ENCODE data around the gene RHOA. TPM values are rescaled to one million over a fixed set of nuclear protein-coding genes. Genes with fewer than 3 reads are reported as not detected.

Gene RHOA
- total and polyA plus RNA-seq, 2 of the 8 experiments (the other 6 are each of a cell fraction or from before 2014, with no cell fraction given): 176 to 397 TPM

DNA sequence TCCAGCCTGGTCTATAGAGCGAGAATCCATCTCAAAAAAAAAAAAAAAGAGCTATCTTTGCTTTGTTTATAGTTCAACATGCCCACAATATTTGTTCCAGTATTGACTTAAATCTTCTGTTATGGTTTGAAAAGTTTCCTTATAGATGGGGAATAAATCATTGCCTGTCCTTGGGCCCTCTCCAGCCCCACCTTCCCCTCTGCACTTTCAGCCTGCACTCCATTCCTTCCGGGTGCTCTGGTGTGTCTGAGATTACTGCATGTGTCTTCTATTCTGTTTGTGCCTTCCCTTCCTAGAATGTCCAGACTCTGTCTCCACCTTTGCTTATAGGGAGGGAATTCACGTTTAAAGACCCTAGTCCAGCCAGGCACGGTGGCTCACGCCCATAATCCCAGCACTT lies 28.4 kb downstream of the RHOA start:
- POLR2A ChIA-PET (ENCODE audit: partially characterized antibody): no interaction called here
- H3K4me2 ChIP-seq (ENCODE audit: insufficient read depth in 1 of 2, low read depth in 2 of 2, low read length in 2 of 2): no peak overlapping the region
- no peak for FAIRE-seq
- no peak overlapping the region for H3K27ac ChIP-seq (ENCODE audit: low read depth, low read length)
- H2BK15ac ChIP-seq (ENCODE audit: low read length): no peak overlapping the region
- no peaks in the 10 kb centered on the region for H3K36me3 ChIP-seq (ENCODE audit: control insufficient read depth in 2 of 4, insufficient read depth in 4 of 4, low read length in 3 of 4)
- no peak overlapping the region for H3K18ac ChIP-seq (ENCODE audit: extremely low read depth, low read length)
- H3K14ac ChIP-seq (ENCODE audit: insufficient read length): no peak overlapping the region
- no peaks in the 10 kb centered on the region for H3K9me3 ChIP-seq (ENCODE audit: insufficient read depth in 2 of 2, low read depth in 1 of 2, low read length in 1 of 2)
- no peak overlapping the region for H4K8ac ChIP-seq (ENCODE audit: extremely low read depth, insufficient read depth, low read length)
- H3K4ac ChIP-seq (replicated peaks; ENCODE audit: insufficient read length, low read depth, low read length): no peak overlapping the region
- no peak overlapping the region for H2AK5ac ChIP-seq (ENCODE audit: low read depth, low read length)
- no peak overlapping the region for H4K91ac ChIP-seq (replicated peaks; ENCODE audit: insufficient read length, low read length)
- H2BK12ac ChIP-seq (ENCODE audit: low read depth, low read length): no peak overlapping the region
- no peaks in the 10 kb centered on the region; the same call in 1 of the 2 replicates for H3K79me1 ChIP-seq (ENCODE audit: low read depth, low read length)
- no peak for DNase-seq (ENCODE audit: low read depth in 1 of 2, low spot score in 2 of 2)
- H3K23ac ChIP-seq (ENCODE audit: insufficient read length): no peak overlapping the region
- 0 out of 2 replicates have a peak, but pooled peaks cover 2% of the 10 kb centered on the region for H3K23me2 ChIP-seq (ENCODE audit: low read depth, low read length)
- no peak overlapping the region for H3K56ac ChIP-seq (replicated peaks; ENCODE audit: insufficient read length, low read depth, low read length)
- no peak overlapping the region for H4K5ac ChIP-seq (ENCODE audit: insufficient read length, low read depth, low read length)
- H2AFZ ChIP-seq (ENCODE audit: low read length): no peak overlapping the region
- TF ChIP-seq TBP (IDR thresholded peaks at IDR 0.05; ENCODE audit: low read depth, low read length): no peak
- TF ChIP-seq BACH1 (IDR thresholded peaks at IDR 0.05; ENCODE audit: low read length): no peak
- TF ChIP-seq ASH2L (IDR thresholded peaks at IDR 0.05; ENCODE audit: low read length): no peak
- TF ChIP-seq, protein P1, sequence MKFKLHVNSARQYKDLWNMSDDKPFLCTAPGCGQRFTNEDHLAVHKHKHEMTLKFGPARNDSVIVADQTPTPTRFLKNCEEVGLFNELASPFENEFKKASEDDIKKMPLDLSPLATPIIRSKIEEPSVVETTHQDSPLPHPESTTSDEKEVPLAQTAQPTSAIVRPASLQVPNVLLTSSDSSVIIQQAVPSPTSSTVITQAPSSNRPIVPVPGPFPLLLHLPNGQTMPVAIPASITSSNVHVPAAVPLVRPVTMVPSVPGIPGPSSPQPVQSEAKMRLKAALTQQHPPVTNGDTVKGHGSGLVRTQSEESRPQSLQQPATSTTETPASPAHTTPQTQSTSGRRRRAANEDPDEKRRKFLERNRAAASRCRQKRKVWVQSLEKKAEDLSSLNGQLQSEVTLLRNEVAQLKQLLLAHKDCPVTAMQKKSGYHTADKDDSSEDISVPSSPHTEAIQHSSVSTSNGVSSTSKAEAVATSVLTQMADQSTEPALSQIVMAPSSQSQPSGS (IDR thresholded peaks at IDR 0.05; ENCODE audit: low read length): no peak
- no peak for TF ChIP-seq SP2 (IDR thresholded peaks at IDR 0.05; ENCODE audit: low read length)
- no peak for TF ChIP-seq GABPA (IDR thresholded peaks at IDR 0.05; ENCODE audit: borderline replicate concordance, insufficient read depth, low read length)
- H4K20me1 ChIP-seq (replicated peaks in 1 of 2; ENCODE audit: control insufficient read depth in 1 of 2, insufficient read depth in 2 of 2, low read length in 2 of 2): peaks cover 2 to 20% of the 10 kb centered on the region in 2 experiments
- H3K4me3 ChIP-seq (ENCODE audit: extremely low read depth in 1 of 4, insufficient read depth in 2 of 4, low read depth in 3 of 4, low read length in 4 of 4): no peak overlapping the region
- H3K27me3 ChIP-seq (replicated peaks in 1 of 4; ENCODE audit: control insufficient read depth in 3 of 4, extremely low read depth in 1 of 4, insufficient read depth in 3 of 4, low read length in 3 of 4): no peaks in the 10 kb centered on the region
- H3K9ac ChIP-seq (replicated peaks in 1 of 4; ENCODE audit: extremely low read depth in 1 of 4, low read depth in 3 of 4, low read length in 3 of 4): no peak overlapping the region
- H3K4me1 ChIP-seq (replicated peaks in 1 of 4; ENCODE audit: control insufficient read depth in 3 of 4, insufficient read depth in 4 of 4, low read length in 3 of 4): peaks cover 0 to 2% (median 0%) of the 10 kb centered on the region in 4 experiments; a peak in 1 of 7 replicates
- no peak overlapping the region for H2BK20ac ChIP-seq (ENCODE audit: low read length)
- H2BK5ac ChIP-seq (ENCODE audit: low read depth, low read length): no peak overlapping the region
- CTCF ChIA-PET (ENCODE audit: partially characterized antibody): no interaction called here
- 93% methylated on average over 5 of the region's 5 CpGs; no CpG with 5 or more reads in 1 of the 2 experiments for WGBS, 2 experiments (ENCODE audit: extremely low coverage in 1 of 2, insufficient coverage in 1 of 2, insufficient read length in 1 of 2, insufficient replicate concordance in 2 of 2, low coverage in 1 of 2, low lambda C conversion rate in 2 of 2, missing lambda C conversion rate in 1 of 2)
- peaks cover 3 to 94% of the 10 kb centered on the region in 2 experiments for H3K79me2 ChIP-seq (ENCODE audit: control insufficient read depth in 1 of 2, insufficient read depth in 2 of 2, low read length in 2 of 2)
- no peak overlapping the region for H2BK120ac ChIP-seq (replicated peaks; ENCODE audit: low read depth, low read length)
